GM21367 (cell line): ENCODE results near the gene CARD16.
"Not testable (repeated sequence)": the region's sequence is repeated elsewhere in the genome, so short reads cannot be mapped to it uniquely, and the experiment has no call there.

Source experiments
- ATAC-seq: cut with Tn5 transposase; IDR thresholded peaks from one replicate; pipeline ENCODE4 v1.9.1; 2021; ENCODE audit not compliant: unreplicated experiment

CARD16 gene

DNA sequence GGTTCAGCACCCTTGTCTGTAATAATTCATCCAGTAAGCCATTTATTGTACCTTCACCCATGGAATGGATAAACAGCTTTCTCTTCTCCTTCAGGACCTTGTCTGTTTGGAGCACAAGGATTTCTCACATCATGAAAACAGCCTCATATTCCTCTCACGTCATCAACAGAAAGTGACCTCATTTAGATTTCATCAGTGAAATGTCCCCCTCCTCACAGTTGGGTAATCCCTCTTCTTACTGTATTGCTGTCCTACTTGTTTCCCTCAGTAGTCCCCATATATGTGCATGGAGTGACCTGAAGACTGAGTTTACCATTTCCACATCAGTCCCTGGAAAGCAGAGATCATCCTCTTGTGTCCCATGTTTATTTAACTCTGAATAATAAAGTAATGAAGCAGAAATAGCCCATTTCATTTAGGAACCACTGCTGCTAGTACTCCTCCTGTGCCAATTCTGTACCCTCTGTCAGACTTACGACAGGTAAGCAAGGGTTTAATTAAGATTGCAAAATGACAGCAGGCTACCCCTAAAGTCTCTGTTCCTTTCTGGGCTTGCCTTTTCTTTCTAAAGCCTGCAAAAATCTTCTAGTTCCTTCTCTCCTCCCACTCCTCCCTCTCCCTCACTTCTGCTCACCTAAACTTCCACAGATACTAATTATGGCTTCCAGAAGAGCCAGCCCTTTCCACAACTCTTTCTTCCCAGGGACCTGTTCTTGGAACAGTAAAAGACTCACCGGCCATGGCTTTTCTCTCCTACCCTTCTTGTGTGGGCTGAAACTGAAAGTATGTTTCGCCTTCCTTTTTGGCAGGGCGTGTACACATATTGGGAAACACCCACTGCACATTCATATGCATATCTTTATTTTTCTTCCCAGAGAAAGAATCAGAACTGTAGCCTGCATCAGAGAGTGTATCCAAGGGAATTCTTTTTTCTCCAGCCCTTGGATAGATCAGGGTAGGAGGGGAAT is at the start of gene CARD16:
TSS of gene CARD16 (minus strand) at position 779 of the 968 bp plus-strand sequence. CDS start at position 741, 38 bp downstream.
- ATAC-seq = peak; percentile 99

DNA sequence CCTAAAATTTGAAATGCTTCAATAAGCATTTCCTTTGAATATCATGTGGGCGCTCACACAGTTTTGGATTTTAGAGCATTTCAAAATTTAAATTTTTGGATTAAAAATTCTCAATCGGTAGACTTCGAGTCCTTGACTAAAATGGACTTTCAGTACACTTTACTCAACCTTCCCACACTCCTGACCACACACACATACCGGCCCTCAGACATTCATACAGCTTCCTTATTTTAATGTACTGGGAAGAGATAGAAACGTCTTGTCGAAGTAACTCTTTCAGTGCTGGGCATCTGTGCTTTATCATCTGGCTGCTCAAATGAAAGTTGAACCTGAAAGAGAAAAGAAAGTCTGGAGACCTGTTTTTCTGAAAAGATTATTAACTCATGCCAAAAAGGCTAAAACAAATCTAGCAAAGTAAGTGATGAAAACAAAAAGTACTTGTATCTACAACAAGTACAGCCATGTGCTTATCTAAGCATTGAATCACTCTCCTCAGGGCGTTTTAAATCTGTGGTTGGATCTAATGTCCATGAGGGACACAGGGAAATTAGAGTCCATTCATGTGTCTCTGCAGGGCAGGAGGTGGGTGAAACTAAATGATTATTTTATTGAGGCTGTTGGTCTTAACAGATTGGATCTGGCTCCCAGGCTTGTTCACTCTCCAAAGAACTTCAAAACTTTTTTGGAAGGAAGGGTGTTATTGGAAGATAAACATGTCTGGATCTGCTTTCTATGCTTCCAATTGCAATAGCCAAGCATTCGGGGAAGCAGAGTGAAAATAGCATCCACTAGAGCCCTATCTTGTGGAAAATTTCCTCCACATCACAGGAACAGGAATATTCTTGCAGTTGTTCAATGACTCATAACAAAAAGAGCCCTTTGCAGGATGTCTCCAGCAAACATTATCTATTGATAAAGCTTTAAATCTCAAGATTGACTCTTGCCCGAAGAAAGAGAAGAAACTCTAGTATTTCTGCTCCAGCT is 47.4 kb upstream of the CARD16 start:
- no peak for ATAC-seq

DNA sequence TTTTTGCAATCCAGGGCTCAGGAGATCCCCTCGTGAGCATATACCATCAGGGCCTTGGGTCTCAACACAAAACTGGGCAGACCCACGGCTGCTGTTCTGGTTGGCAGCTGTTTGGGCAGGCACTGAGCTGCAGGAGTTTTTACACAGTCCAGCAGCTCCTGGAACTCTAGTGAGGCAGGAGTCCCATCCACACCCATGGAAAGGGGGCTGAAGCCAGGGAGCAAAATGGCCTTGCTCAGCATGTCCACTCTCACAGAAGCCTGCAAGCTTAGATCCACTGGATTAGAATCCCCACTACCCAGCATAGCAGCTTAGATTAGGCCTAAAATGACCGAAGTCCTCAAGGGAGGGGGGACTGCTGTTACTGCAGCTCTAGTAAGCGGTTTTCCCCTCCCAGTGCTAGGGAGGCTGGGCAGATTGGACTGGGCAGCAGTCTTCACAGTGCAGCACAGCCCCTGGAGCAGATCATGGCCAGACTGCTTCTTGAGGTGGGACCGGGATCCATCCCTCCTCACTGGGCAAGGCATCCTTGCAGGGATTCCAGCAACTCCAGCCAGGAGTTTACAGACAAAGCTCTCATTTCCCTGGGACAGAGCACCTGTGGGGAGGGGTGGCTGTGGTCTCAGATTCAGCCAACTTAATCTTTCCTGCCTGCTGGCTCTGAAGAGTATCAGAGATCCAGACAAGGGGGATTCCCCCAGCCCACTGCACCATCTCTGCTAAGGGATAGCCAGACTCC is 36.4 kb upstream of the CARD16 start:
- ATAC-seq = no peak

DNA sequence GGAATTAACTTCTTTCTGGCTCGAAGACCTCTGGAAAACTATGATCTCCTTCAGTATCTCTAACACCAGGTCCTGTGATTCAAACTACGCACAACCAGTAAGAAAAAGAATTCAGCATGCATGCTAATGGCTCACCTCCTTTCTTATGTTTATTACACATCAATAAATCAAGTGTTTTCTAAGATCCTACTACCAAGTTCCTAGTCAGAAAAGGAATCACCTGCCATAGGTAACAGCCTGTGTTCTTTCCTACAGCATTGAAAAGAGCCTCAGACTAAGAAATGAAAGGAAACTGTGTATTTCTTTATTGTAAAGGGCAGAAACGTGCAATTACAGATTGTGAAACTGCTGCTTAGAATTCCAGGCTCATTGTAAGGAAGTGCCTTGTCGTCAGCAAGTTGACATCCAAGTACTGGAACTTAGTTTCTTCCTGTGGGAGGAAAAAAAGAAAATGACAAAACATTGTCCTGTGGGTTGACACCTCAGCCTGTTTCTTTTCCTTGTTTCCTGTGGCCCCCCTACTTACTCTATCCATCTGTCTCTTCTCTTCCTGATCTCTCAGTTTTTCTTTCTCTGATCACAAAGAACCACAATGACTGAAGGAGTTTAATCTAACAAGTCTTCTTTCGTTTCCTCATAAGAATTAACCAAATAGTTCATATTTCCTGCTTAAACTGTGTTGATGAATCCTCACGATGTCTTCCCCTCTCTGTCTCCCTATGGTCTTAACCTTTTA is 35.2 kb upstream of the CARD16 start:
- not testable (repeated sequence) for ATAC-seq

DNA sequence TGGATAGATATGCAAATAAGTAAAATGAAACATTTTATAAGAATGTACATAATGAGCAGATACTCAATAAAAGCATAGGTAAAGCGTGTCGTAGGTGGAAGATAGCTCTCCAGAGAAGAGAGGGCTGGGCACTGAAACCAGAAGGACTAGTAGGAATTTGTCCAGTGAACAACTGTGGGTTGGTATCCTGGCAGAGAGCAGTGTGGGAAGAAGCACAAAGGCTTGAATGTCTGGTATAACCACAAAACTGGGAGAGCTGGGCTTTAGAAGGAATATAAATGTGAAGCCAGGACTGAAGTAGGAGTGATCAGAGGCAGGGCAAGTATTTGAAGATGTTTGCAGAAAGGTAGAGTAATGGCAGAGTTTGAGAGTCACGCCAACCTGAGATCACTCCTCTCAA is 33.1 kb upstream of the CARD16 start:
- ATAC-seq = no peak

DNA sequence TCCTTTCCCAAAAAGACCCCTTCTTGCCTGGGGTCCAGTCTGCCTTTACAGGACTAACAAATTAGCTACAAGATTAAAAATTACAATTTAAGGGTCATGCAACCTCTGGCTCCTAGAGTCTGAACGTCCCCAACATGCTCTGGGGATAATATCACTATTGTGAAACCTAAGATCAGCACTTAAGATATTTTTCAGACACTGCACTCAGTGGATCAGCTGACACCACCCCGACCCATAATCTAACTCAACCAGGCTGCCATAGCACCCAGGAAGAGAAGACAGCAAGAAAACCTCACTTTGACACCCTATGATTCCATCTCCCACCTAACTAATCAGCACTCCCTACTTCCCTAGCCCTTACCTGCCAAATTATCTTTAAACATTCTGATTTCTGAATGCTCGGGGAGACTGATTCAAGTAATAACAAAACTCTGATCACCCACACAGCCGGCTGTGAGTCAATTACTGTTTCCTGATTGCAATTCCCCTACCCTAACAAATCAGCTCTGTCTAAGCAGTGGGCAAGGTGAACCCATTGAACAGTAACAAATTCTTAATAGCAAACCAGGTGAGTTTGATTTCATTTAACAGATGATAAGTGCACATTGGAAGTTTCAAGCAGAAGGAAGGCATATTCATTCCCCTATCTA is 32.1 kb upstream of the CARD16 start:
- ATAC-seq = not testable (repeated sequence)

DNA sequence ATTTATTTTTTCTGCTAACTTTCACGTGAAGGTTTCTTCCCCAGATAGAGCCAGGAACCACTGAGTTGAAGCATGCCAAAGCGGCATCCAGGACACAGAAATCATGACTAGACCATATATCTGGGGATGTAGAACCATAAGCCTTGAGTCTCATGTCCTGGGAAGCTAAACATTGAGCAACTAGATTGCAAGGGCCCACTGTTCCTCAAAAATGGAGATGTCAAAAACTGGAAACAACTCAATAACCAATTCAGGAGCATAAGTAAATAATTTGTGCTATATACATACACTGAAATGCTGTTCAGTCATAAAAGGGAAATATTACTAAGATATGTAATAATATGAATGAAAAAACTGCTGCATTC is 29.0 kb upstream of the CARD16 start:
- no peak for ATAC-seq

DNA sequence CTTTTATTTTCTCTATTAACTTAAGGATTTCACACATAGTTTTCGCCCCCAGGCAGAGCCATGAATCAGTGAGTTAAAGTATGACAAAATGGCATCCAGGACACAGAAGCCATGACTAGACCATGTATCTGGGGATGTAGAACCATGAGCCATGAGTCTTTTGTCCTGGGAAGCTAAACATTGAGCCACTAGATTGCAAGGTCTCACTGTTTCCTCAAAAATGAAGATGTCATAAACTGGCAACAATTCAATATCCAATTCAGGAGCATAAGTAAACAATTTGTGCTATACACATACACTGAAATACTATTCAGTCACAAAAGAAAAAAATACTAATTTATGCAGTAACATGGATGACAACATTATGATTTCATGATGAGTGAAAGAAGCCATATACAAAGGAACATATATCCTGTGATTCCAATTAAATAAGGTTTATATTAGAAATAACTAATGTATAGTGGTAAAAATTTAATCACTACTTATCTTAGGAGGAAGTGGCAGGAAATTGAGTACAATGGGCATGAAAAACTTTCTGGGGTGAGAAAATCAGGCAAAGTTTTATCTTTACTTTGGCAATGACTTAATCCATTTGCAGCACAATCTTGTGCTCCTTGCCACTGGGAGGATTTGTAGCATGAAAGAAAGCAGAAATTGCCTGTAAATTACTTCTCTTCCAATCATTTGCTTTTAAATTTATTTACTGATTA is 28.5 kb upstream of the CARD16 start:
- no peak for ATAC-seq

DNA sequence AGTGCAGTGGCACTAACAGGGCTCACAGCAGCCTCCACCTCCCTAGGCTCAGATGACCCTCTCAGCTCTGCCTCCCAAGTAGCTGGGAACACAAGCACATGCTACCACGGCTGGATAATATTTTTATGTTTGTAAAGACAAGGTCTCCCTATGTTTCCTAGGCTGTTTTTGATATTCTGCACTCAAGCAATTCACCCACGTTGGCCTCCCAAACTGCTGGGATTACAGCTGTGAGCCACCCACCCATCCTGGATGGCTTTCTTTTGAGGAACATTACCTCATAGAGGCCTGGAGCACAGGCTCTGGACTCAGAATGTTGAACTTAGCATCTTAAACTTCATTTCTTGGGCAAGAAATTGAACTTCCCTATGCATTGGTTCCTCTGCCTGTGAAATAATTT is 26.9 kb upstream of the CARD16 start:
- not testable (repeated sequence) for ATAC-seq

DNA sequence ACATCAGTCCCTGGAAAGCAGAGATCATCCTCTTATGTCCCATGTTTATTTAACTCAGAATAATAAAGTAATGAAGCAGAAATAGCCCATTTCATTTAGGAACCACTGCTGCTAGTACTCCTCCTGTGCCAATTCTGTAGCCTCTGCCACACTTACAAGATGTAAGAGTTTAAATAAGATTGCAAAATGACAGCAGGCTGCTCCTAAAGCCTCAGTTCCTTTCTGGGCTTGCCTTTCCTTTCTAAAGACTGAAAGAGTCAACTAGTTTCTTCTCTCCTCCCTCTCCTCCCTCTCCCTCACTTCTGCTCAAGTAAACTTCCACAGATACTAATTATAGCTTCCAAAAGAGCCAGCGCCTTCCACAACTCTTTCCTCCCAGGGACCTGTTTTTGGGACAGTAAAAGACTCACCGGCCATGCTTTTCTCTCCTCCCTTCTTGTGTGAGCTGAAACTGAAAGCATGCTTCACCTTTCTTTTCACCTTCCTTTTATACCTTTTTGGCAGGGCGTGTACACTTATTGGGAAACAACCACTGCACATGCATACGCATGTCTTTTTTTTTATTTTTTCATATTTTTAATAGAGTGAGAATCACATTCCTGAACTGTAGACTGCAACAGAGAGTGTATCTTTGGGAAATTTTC is 26.1 kb upstream of the CARD16 start:
- ATAC-seq = no peak

DNA sequence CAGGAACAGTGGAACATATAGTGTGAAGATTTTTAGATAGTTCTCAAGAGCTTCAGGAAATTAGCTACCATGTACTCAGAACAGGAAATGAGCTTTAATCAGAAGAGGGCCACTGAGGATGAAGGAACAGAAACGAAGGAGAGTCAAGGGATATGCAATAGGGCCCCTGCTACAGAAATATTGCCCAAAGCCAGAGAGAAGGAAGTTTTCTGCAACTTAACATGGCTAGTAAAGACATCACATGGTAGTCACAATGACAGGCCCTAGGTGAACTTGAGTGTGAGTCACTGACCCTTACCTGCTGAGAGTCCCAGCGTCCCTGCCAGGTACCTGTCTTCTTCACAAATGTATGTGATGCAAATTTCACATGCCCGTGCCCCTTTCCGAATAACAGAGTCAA is 25.2 kb upstream of the CARD16 start:
- ATAC-seq = no peak

DNA sequence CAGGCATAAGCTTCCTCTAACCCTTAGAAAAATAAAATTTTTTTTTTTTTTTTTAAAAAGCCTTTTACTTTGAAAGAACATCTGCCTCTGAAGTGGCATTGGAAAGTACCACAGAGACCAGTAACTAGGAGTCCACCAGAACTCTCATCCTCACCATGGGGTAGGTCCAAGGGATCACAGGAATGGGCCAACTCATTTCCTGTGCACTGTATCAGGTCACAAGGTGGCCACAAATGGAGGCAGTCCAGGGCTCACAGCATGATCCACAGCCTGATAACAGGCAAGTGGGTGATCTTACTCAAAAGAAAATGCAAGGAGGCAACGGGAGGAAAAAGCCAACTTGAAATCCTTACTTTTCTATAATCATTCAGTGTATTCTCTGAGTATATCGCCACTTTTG is 24.6 kb upstream of the CARD16 start:
- ATAC-seq = not testable (repeated sequence)

DNA sequence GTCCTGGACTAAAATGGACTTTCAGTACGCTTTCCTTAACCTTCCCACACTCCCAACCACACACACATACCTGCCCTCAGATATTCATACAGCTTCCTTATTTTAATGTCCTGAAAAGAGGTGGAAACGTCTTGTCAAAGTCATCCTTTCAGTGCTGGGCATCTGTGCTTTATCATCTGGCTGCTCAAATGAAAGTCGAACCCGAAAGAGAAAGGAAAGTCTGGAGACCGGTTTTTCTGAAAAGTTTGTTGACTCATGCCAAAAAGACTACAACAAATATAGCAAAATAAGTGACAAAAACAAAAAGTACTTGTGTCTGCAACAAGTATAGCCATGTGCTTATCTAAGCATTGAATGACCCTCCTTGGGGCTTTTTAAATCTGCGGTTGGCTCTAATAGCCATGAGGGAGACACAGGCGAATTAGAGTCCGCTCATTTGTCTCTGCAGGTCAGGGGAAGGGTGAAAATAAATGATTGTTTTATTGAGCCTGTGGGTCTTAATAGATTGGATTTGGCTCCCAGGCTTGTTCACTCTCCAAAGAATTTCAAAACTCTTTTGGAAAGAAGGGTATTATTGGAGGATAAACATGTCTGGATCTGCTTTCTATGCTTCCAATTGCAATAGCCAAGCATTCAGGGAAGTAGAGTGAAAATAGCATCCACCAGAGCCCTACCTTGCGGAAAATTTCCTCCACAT is 18.3 kb upstream of the CARD16 start:
- ATAC-seq = not testable (repeated sequence)

DNA sequence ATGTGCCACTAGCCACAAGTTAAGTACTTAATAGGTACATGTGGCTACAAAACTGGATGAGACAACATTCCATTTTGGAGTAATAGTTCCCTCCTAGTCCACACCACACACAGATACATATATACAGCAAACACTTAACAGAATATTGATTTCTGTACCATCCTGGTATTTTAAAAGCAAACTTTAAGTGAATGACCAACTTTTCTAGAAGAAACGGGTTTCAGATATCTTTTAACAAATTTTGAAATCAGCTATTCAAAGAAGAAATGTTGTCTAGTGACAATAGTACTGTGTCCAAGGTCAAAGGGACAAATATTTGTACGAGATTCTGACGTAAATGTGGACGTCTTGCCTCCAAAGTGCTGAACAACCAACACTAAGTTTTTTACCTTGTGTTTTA is 12.3 kb upstream of the CARD16 start:
- no peak for ATAC-seq

DNA sequence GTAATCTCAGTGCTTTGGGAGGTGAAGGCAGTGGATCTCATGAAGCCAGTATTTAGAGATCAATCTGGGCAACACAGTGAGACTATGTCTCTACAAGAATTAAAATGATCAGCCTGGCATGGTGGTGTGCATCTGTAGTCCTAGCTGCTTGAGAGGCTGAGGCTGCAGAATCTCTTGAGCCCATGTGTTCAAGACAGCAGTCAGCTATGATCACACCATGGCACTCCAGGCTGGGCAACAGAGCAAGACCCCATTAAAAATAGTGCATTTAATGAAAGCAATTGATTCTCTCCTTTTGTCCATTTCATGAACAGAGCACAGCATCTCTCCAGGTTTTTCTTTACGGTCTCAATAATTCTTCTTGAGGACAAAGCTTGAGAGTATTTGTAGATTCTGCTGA is 11.3 kb upstream of the CARD16 start:
- ATAC-seq = no peak

DNA sequence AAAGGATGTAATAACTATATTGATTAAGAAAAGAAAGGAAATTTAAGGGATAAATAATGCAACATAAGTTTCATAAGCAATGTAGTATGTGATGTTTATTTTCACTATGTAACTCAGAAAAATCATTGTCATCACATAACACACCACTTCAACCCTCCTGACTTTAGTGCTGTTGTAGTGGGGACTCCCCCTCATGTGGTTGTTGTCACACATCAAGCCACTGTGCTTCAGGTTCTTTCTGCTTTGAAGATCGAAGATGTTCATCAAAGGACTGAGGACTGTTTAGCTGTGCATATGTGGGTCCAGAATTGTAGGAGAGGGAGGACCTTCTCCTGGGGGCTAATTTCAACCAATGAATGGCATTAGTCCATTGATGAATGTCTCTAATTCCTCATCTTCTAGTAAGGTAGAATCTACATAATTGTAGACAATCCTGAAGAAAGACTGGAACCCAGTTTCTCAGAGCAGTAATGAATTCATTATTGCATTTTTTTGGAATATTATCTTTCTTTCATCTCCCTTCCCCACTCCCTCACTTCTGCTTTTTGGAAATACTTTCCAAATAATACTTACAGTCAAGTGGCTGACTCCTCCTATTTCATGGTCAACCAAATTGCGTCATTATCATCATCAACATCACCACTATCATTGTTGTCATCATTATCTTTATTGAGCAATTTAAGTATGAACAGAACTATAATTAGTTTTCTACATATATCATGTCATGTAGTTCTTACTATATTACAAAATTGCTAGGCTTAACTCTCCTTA is 9.8 kb upstream of the CARD16 start:
- no peak for ATAC-seq

DNA sequence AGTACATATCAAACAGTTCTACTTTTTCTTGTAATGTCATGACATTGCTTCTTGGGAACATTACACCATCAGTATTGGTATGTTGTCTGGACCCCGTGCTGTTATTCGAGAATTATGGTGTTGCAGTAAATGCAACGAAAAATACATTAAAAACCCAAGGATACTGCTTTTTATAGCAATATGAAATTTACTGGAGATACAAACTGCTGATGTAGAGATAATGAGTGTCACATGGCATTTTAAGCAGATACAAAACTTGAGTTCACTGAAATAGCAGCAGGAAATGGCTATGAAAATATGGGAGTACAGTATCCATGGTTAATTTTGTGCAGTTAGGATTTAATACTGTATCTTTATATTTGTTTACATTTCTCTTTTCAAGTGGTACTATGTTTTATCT is 7.4 kb upstream of the CARD16 start:
- ATAC-seq = no peak
